H1 (cell line): Measurements from ENCODE around the gene TFF2. TPM values are rescaled to one million over a fixed set of nuclear protein-coding genes. Genes with fewer than 3 reads are reported as not detected.

Experiments
- CTCF ChIA-PET: fragments of 300-600 bp; sonication (Branson Sonifier 250); formaldehyde crosslinking; loops from one replicate; lab custom pipeline; 2021; ENCODE audit not compliant: partially characterized antibody; lab: Charles Lee
- POLR2A ChIA-PET: fragments of 300-600 bp; sonication (Branson Sonifier 250); formaldehyde crosslinking; loops from one replicate; lab custom pipeline; 2021; ENCODE audit warnings: inconsistent platforms; ENCODE audit not compliant: partially characterized antibody; lab: Charles Lee
- DNase-seq, 2 experiments: peaks; one replicate each; pipeline versions ENCODE4 v3.0.0 to v3.0.0-alpha.2; 2010 to 2022; ENCODE audit warnings: low spot score in 2 of 2, low read depth in 1 of 2, mixed read lengths in 1 of 2
- FAIRE-seq: peaks from 2 replicates; lab custom pipeline; 2011; peaks lifted over from hg19 to GRCh38; lab: Jason Lieb, UNC
- H2AFZ ChIP-seq: 2 replicates; pipeline ENCODE4 v1.8.1; 2012; ENCODE audit warnings: low read length, inconsistent platforms
- H2AK5ac ChIP-seq: 2 replicates; pipeline ENCODE4 v1.6.1; 2013; ENCODE audit warnings: low read depth, low read length
- H2BK120ac ChIP-seq: replicated peaks from 2 replicates; pipeline ENCODE3; 2013; ENCODE audit warnings: low read depth, low read length, inconsistent platforms
- H2BK12ac ChIP-seq: 2 replicates; pipeline ENCODE4 v1.6.1; 2013; ENCODE audit warnings: low read depth, low read length
- H2BK15ac ChIP-seq: 2 replicates; pipeline ENCODE4 v1.6.1; 2013; ENCODE audit warnings: low read length
- H2BK20ac ChIP-seq: 2 replicates; pipeline ENCODE4 v1.6.1; 2013; ENCODE audit warnings: low read length
- H2BK5ac ChIP-seq: 2 replicates; pipeline ENCODE4 v1.6.1; 2013; ENCODE audit warnings: low read depth, low read length
- H3K14ac ChIP-seq: 2 replicates; pipeline ENCODE4 v1.6.1; 2013; ENCODE audit warnings: inconsistent platforms; ENCODE audit not compliant: insufficient read length
- H3K18ac ChIP-seq: 2 replicates; pipeline ENCODE4 v1.6.1; 2013; ENCODE audit warnings: low read length; ENCODE audit errors: extremely low read depth
- H3K23ac ChIP-seq: 2 replicates; pipeline ENCODE4 v1.6.1; 2013; ENCODE audit warnings: inconsistent platforms; ENCODE audit not compliant: insufficient read length
- H3K23me2 ChIP-seq: 2 replicates; pipeline ENCODE4 v1.6.1; 2013; ENCODE audit warnings: low read depth, low read length
- H3K27ac ChIP-seq: 2 replicates; pipeline ENCODE4 v1.6.1; 2011; ENCODE audit warnings: low read depth, low read length, inconsistent platforms
- H3K27me3 ChIP-seq, 4 experiments: replicated peaks in 1 of 4; 1 replicate in 1 of 4; 2 replicates in 3 of 4; pipeline versions ENCODE4 v1.6.1 to v1.8.1; 2011 to 2013; ENCODE audit warnings: low read length in 3 of 4, mild to moderate bottlenecking in 3 of 4, inconsistent platforms in 2 of 4, mixed read lengths in 2 of 4, moderate library complexity in 1 of 4; ENCODE audit not compliant: control insufficient read depth in 3 of 4, insufficient read depth in 3 of 4; ENCODE audit errors: extremely low read depth in 1 of 4
- H3K36me3 ChIP-seq, 4 experiments: 2 replicates each; pipeline versions ENCODE4 v1.6.1 to v1.8.1; 2011 to 2013; ENCODE audit warnings: mild to moderate bottlenecking in 4 of 4, low read length in 3 of 4, moderate library complexity in 2 of 4, control low read depth in 1 of 4, inconsistent platforms in 1 of 4; ENCODE audit not compliant: insufficient read depth in 4 of 4, control insufficient read depth in 2 of 4
- H3K4ac ChIP-seq: replicated peaks from 2 replicates; pipeline ENCODE3; 2013; ENCODE audit warnings: low read length, low read depth, mixed read lengths, inconsistent platforms; ENCODE audit not compliant: insufficient read length
- H3K4me1 ChIP-seq, 4 experiments: replicated peaks in 1 of 4; 1 replicate in 1 of 4; 2 replicates in 3 of 4; pipeline versions ENCODE4 v1.6.1 to v1.8.1; 2011 to 2013; ENCODE audit warnings: low read length in 3 of 4, inconsistent platforms in 2 of 4, mixed read lengths in 1 of 4; ENCODE audit not compliant: insufficient read depth in 4 of 4, control insufficient read depth in 3 of 4
- H3K4me2 ChIP-seq, 2 experiments: 2 replicates each; pipeline versions ENCODE4 v1.6.1 to v1.8.1; 2011 to 2013; ENCODE audit warnings: low read depth in 2 of 2, low read length in 2 of 2, control low read depth in 1 of 2, inconsistent platforms in 1 of 2, mild to moderate bottlenecking in 1 of 2; ENCODE audit not compliant: insufficient read depth in 1 of 2
- H3K4me3 ChIP-seq, 4 experiments: fragments of 200-600, 300-600 bp in 1 of 4; sonication (generic), shearing (Covaris generic), sonication (Bioruptor Twin) in 1 of 4; 2 replicates each; pipeline versions ENCODE4 v1.5.1 to v1.8.1; 2011 to 2016; ENCODE audit warnings: low read length in 4 of 4, low read depth in 3 of 4, control low read depth in 2 of 4, inconsistent platforms in 2 of 4, mild to moderate bottlenecking in 2 of 4, mixed read lengths in 1 of 4, moderate library complexity in 1 of 4; ENCODE audit not compliant: insufficient read depth in 2 of 4; ENCODE audit errors: extremely low read depth in 1 of 4
- H3K56ac ChIP-seq: replicated peaks from 2 replicates; pipeline ENCODE3; 2013; ENCODE audit warnings: low read depth, mild to moderate bottlenecking, mixed read lengths, low read length, inconsistent platforms; ENCODE audit not compliant: insufficient read length
- H3K79me1 ChIP-seq: 2 replicates; pipeline ENCODE4 v1.6.1; 2013; ENCODE audit warnings: low read depth, low read length, control low read depth
- H3K79me2 ChIP-seq, 2 experiments: 2 replicates each; pipeline versions ENCODE4 v1.6.1 to v1.8.1; 2012 to 2013; ENCODE audit warnings: low read length in 2 of 2, mild to moderate bottlenecking in 2 of 2, inconsistent platforms in 1 of 2; ENCODE audit not compliant: insufficient read depth in 2 of 2, control insufficient read depth in 1 of 2
- H3K9ac ChIP-seq, 4 experiments: replicated peaks in 1 of 4; 1 replicate in 1 of 4; 2 replicates in 3 of 4; pipeline versions ENCODE4 v1.6.1 to v1.8.1; 2011 to 2013; ENCODE audit warnings: low read depth in 3 of 4, low read length in 3 of 4, control low read depth in 2 of 4, mild to moderate bottlenecking in 2 of 4, moderate library complexity in 2 of 4, inconsistent platforms in 1 of 4; ENCODE audit errors: extremely low read depth in 1 of 4
- H3K9me3 ChIP-seq, 2 experiments: 2 replicates each; pipeline versions ENCODE4 v1.6.1 to v1.8.1; 2012 to 2013; ENCODE audit warnings: mild to moderate bottlenecking in 2 of 2, moderate library complexity in 2 of 2, control low read depth in 1 of 2, inconsistent platforms in 1 of 2, low read depth in 1 of 2, low read length in 1 of 2, mixed read lengths in 1 of 2; ENCODE audit not compliant: insufficient read depth in 2 of 2
- H4K20me1 ChIP-seq, 2 experiments: replicated peaks in 1 of 2; 2 replicates each; pipeline versions ENCODE3 to v1.8.1; 2011 to 2013; ENCODE audit warnings: inconsistent platforms in 2 of 2, low read length in 2 of 2, mild to moderate bottlenecking in 1 of 2; ENCODE audit not compliant: insufficient read depth in 2 of 2, control insufficient read depth in 1 of 2
- H4K5ac ChIP-seq: 2 replicates; pipeline ENCODE4 v1.6.1; 2013; ENCODE audit warnings: low read length, low read depth, mixed read lengths, inconsistent platforms; ENCODE audit not compliant: insufficient read length
- H4K8ac ChIP-seq: 2 replicates; pipeline ENCODE4 v1.8.0; 2013; ENCODE audit warnings: mild to moderate bottlenecking, moderate library complexity, low read length, inconsistent platforms; ENCODE audit not compliant: insufficient read depth; ENCODE audit errors: extremely low read depth
- H4K91ac ChIP-seq: replicated peaks from 2 replicates; pipeline ENCODE3; 2013; ENCODE audit warnings: low read length, mixed read lengths, inconsistent platforms; ENCODE audit not compliant: insufficient read length
- BCL11A ChIP-seq, 2 experiments: IDR thresholded peaks; one replicate each; pipeline ENCODE4 v1.6.1; 2011; ENCODE audit warnings: low read depth in 2 of 2, low read length in 2 of 2, mild to moderate bottlenecking in 2 of 2
- CBX5 ChIP-seq: fragments of 300-800, 300-1000 bp; sonication (generic); IDR thresholded peaks from 2 replicates; pipeline ENCODE4 v1.7.1; 2016; ENCODE audit warnings: antibody characterized with exemption, low read length, low read depth
- CHD1 ChIP-seq: IDR thresholded peaks from 2 replicates; pipeline ENCODE4 v1.6.1; 2012; ENCODE audit warnings: low read depth, low read length, improper control_type of control experiment
- CTBP2 ChIP-seq: IDR thresholded peaks from 2 replicates; pipeline ENCODE4 v1.7.0; 2011; ENCODE audit warnings: borderline replicate concordance, mild to moderate bottlenecking, moderate library complexity, mixed read lengths, low read length; ENCODE audit not compliant: insufficient read depth, insufficient read length
- EGR1 ChIP-seq: IDR thresholded peaks from 2 replicates; pipeline ENCODE4 v1.6.1; 2011; ENCODE audit warnings: low read depth, low read length, borderline replicate concordance
- JUN ChIP-seq: IDR thresholded peaks from 2 replicates; pipeline ENCODE4 v1.6.1; 2011; ENCODE audit warnings: low read depth, mild to moderate bottlenecking, improper control_type of control experiment, low read length
- JUND ChIP-seq: IDR thresholded peaks from 2 replicates; pipeline ENCODE4 v1.6.1; 2011; ENCODE audit warnings: mild to moderate bottlenecking, improper control_type of control experiment, low read length
- KDM5A ChIP-seq: fragments of 200-600 bp; IDR thresholded peaks from 2 replicates; pipeline ENCODE4 v1.7.1; 2012; ENCODE audit warnings: mild to moderate bottlenecking, low read length, inconsistent platforms, mixed read lengths
- MAX ChIP-seq: IDR thresholded peaks from 2 replicates; pipeline ENCODE4 v1.6.1; 2012; ENCODE audit warnings: inconsistent platforms
- POLR2A ChIP-seq, 2 experiments: IDR thresholded peaks; 1 replicate in 1 of 2; 2 replicates in 1 of 2; pipeline ENCODE4 v1.6.1; 2011; ENCODE audit warnings: low read depth in 2 of 2, low read length in 2 of 2, mild to moderate bottlenecking in 2 of 2; ENCODE audit errors: control extremely low read depth in 1 of 2
- RFX5 ChIP-seq: IDR thresholded peaks from 2 replicates; pipeline ENCODE4 v1.6.1; 2011; ENCODE audit warnings: low read depth, low read length, improper control_type of control experiment, borderline replicate concordance
- RNF2 ChIP-seq: fragments of 200-900, 300-1000 bp; sonication (generic); IDR thresholded peaks from 2 replicates; pipeline ENCODE4 v1.7.1; 2016; ENCODE audit warnings: borderline replicate concordance, low read depth, mild to moderate bottlenecking, antibody characterized with exemption, low read length; ENCODE audit not compliant: poor library complexity, severe bottlenecking; ENCODE audit errors: missing control alignments
- SIN3A ChIP-seq, 2 experiments: IDR thresholded peaks in 1 of 2; conservative IDR thresholded peaks in 1 of 2; 2 replicates each; pipeline ENCODE4 v1.6.1; 2011 to 2012; ENCODE audit warnings: low read length in 2 of 2, improper control_type of control experiment in 1 of 2, low read depth in 1 of 2, mild to moderate bottlenecking in 1 of 2
- TBP ChIP-seq: IDR thresholded peaks from 2 replicates; pipeline ENCODE4 v1.6.1; 2011; ENCODE audit warnings: low read depth, low read length, improper control_type of control experiment
- ZNF274 ChIP-seq: IDR thresholded peaks from 2 replicates; pipeline ENCODE4 v1.7.0; 2012; ENCODE audit warnings: low read length, borderline replicate concordance; ENCODE audit errors: extremely low read depth
- WGBS, 2 experiments: shearing (Covaris generic) in 1 of 2; methylation state at CpG; one replicate each; pipeline versions ENCODE4 v1.1.6 to v1.1.7; 2013 to 2015; ENCODE audit warnings: low lambda C conversion rate in 2 of 2, mixed read lengths in 2 of 2, inconsistent platforms in 1 of 2, low coverage in 1 of 2, missing lambda C conversion rate in 1 of 2; ENCODE audit not compliant: insufficient replicate concordance in 2 of 2, insufficient coverage in 1 of 2, insufficient read length in 1 of 2; ENCODE audit errors: extremely low coverage in 1 of 2, missing lambda C conversion rate in 1 of 2; 5-methylcytosine and 5-hydroxymethylcytosine counted together
- polyA plus RNA-seq, 7 experiments: library from polyadenylated mRNA; depleted of rRNA in 3 of 7; stranded (reverse) in 5 of 7; unstranded in 2 of 7; fragments of >200 nt in 5 of 7; fragments of 200-250 nt in 2 of 7; gene quantifications; 1 replicate in 5 of 7; 2 replicates in 1 of 7; 4 replicates in 1 of 7; pipeline versions ENCODE4 v1.2.1 to v1.2.3, GENCODE V29; 2011 to 2013; ENCODE audit warnings: missing spikeins in 2 of 7, mixed read lengths in 2 of 7
- total RNA-seq: library from RNA; stranded (reverse); fragmentation: NEBNext Ultra II Directional; extraction: Animal tissue kit (Norgen Biotek cat#: 25700); gene quantifications from 2 replicates; pipeline ENCODE4 v1.2.1, GENCODE V29; 2021

Gene TFF2
- total and polyA plus RNA-seq, 2 of the 8 experiments (the other 6 are each of a cell fraction or from before 2014, with no cell fraction given), result not detected

- Histone ChIP-seq H3K4me3 (no peak overlapping the region), H2BK5ac (no peak overlapping the region), H3K79me1 (no peaks in the 10 kb centered on the region), H3K9me3 (peaks cover 8% of the 10 kb centered on the region in 2 experiments), H4K20me1 (no peaks in the 10 kb centered on the region), H3K4me2 (no peak overlapping the region), H4K8ac (no peak overlapping the region), H3K4me1 (no peaks in the 10 kb centered on the region; a peak in 2 of 7 replicates), H2BK120ac (no peak overlapping the region), H3K23me2 (no peaks in the 10 kb centered on the region), H3K27ac (no peak overlapping the region), H3K56ac (no peak overlapping the region), H3K79me2 (no peaks in the 10 kb centered on the region), H2BK15ac (no peak overlapping the region), H2AFZ (no peak overlapping the region), H3K9ac (no peak overlapping the region), H4K5ac (no peak overlapping the region), H4K91ac (no peak overlapping the region), H3K23ac (no peak overlapping the region), H3K18ac (no peak overlapping the region), H3K14ac (no peak overlapping the region), H2AK5ac (no peak overlapping the region), H3K4ac (no peak overlapping the region), H3K27me3 (no peaks in the 10 kb centered on the region), H3K36me3 (no peaks in the 10 kb centered on the region), H2BK12ac (no peak overlapping the region), H2BK20ac (no peak overlapping the region)
- ChIA-PET CTCF (interaction anchor here (1.2 to 4.0 kb wide), 2 partner anchors 18 to 25 kb away, joined by 5 to 28 read pairs; no protein-coding TSS in a partner anchor), POLR2A (no interaction called here)
- WGBS, 2 experiments, result 87% methylated on average over 8 of the region's 8 CpGs; no CpG with 5 or more reads in 1 of the 2 experiments
- DNase-seq, result no peak
- FAIRE-seq, result no peak
- TF ChIP-seq RFX5 (no peak), POLR2A (IDR thresholded peaks at IDR 0.05; ENCODE audit: control extremely low read depth in 1 of 2, low read depth in 2 of 2, low read length in 2 of 2) (no peak), RNF2 (no peak), TBP (no peak), ZNF274 (no peak), CTBP2 (no peak), EGR1 (no peak), SIN3A (conservative IDR thresholded peaks at IDR 0.05 in 1 of 2, IDR thresholded peaks at IDR 0.05 in 1 of 2; ENCODE audit: low read depth in 1 of 2, low read length in 2 of 2) (no peak), CHD1 (no peak), MAX (no peak), KDM5A (no peak), CBX5 (no peak), BCL11A (IDR thresholded peaks at IDR 0.05; ENCODE audit: low read depth in 2 of 2, low read length in 2 of 2) (no peak), JUN (no peak), JUND (no peak)
Measured at GRCh38 chr21:42363312-42363711, 12.5 kb upstream of the TFF2 start.
